ENCODE results near the gene SLC49A4.
A peak's percentile ranks its signal among the peaks of the same experiment; 100 is the strongest.

The SLC49A4 gene

DNA sequence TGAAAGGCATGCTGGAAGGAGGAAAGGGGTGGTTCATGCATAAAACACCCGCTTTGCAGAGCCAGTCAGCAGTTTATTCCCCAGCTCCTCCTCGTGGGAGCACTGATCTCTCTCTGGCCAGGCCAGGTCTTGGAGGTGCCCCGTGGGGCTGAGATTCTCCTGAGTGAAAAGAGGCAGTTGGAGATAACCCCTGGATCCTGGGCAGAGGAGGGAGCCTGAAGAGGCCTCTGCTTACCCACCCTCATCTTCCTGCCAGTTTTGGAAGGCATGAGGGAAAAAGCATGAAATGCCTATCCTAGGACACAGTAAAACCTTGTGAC, 124.4 kb downstream of the SLC49A4 start:
- no peak overlapping the region for H3K4me3 Mint-ChIP-seq
- peaks cover 8% of the 10 kb centered on the region for H3K4me1 Mint-ChIP-seq (ENCODE audit: low read depth)
- H3K36me3 Mint-ChIP-seq, result peaks cover 2% of the 10 kb centered on the region
- H3K9me3 Mint-ChIP-seq (ENCODE audit: low read depth), result no peaks in the 10 kb centered on the region
- H3K27me3 Mint-ChIP-seq, result peaks cover 10% of the 10 kb centered on the region
- H3K27ac Mint-ChIP-seq, result no peak overlapping the region

DNA sequence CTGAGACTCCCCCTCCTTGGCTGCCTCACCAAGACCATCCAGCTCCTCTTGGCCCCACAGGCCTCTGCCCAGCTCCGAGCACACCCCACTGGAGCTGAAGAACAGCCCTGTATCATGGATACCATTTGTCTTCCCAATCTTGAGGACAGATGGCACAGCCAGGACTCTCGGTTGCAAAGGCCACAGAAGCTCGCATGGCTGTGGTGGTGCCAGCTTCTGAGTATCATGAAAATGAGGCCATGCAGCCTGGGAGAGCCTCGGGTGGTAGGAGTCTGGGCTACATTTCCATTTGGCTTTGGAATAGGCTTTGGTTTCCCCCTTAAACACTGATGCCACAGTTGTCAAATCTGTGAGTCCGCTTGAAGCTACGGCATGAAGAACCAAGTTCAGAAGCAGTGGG, 126.1 kb downstream of the SLC49A4 start:
- Mint-ChIP-seq H3K36me3 (peaks cover 2% of the 10 kb centered on the region), H3K27me3 (peaks cover 10% of the 10 kb centered on the region), H3K27ac (no peak overlapping the region), H3K4me1 (ENCODE audit: low read depth) (peaks cover 5% of the 10 kb centered on the region), H3K4me3 (no peak overlapping the region), H3K9me3 (ENCODE audit: low read depth) (no peaks in the 10 kb centered on the region)

DNA sequence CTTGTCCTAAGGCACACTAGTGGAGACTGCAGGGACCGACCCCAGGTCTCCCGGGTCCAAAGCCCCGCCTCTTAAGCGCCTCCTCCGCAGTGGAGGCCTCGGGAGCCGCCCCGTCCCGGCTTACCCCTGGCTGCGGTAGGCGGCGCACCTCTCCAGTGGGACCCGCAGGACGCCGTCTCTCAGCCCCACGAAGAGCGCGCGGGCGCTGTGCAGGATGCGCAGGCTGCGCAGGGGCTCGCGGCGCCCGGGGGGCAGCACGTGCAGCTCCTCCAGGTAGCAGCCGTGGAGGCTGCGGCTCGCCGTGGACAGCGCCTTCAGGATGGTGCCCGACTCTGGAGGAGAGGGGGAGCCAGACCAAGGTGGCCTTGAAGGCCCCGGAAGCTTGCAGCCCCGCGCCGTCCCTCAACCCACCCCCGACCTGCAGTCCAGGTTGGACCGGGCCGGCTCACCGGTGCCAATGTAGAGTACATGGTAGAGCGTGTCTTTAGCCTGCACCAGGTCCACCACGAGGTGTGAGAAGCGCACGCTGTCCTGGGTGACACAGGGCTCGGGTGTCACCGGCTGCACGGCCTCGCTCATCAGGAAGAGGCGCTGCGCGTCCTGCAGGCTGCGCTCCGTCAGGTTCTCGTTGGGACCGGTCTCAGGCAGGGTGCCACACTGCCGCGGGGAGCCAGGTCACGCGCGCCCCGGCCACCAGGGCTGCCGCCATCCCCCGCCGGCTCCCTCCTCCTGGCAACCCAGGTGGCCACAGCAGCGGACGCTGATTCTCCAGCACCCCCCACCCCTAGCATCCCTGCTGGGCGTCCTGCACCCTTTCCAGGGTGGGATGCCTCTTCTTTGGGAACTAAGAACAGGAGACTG, 127.2 kb downstream of the SLC49A4 start:
- H3K4me3 Mint-ChIP-seq, result peak overlapping the region; percentile 47
- H3K4me1 Mint-ChIP-seq (ENCODE audit: low read depth), result peaks cover 2% of the 10 kb centered on the region
- no peak overlapping the region for H3K27ac Mint-ChIP-seq
- no peaks in the 10 kb centered on the region for H3K9me3 Mint-ChIP-seq (ENCODE audit: low read depth)
- H3K36me3 Mint-ChIP-seq, result peaks cover 2% of the 10 kb centered on the region
- peaks cover 10% of the 10 kb centered on the region for H3K27me3 Mint-ChIP-seq

DNA sequence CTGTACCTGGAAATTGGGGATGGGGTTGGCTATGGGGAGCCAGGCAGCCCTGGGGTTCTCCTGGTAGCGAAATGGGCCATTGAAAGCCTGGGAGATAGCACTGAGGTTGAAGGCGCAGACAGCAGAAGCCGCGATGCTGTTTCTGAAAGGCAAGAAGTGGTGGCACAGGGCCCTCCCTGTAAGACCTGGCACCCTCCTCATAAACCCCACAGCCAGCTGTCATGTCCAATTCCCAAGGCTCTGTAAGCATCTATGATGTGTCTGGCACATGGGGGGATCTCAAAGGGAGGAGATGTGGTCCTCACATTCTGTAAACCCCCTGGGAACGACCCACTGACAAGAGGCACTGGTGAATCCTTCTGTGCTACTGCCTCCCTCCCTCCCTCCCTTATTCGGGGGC, 128.7 kb downstream of the SLC49A4 start:
- Mint-ChIP-seq H3K4me1 (ENCODE audit: low read depth) (peaks cover 2% of the 10 kb centered on the region), H3K36me3 (peaks cover 2% of the 10 kb centered on the region), H3K4me3 (no peak overlapping the region)

DNA sequence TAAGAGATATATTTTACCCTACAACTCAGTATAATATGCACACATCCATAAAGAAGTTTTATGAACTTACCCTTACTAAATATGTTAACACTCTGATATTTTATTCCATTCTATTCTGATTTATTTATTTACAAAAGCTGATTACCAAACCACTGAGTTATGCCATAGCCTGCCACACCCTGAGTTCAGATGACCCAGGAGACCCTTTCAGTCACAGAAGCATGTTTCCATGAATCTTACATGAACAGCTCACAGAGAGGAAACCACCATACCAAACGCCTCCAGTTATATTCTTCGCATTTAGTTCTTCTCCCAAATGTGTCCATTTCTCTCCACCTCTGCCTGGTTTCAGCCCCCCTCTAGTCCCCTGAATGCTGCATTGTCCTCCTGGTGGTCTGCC, 129.2 kb downstream of the SLC49A4 start:
- Mint-ChIP-seq H3K4me1 (ENCODE audit: low read depth) (peaks cover 2% of the 10 kb centered on the region), H3K4me3 (no peak overlapping the region), H3K9me3 (ENCODE audit: low read depth) (no peaks in the 10 kb centered on the region), H3K36me3 (peaks cover 2% of the 10 kb centered on the region), H3K27ac (no peak overlapping the region), H3K27me3 (peaks cover 10% of the 10 kb centered on the region)

More for the DNA sequence above, 128.7 kb downstream of the SLC49A4 start:
- H3K27ac Mint-ChIP-seq, result no peak overlapping the region
- H3K9me3 Mint-ChIP-seq (ENCODE audit: low read depth), result no peaks in the 10 kb centered on the region
- H3K27me3 Mint-ChIP-seq, result peaks cover 10% of the 10 kb centered on the region

DNA sequence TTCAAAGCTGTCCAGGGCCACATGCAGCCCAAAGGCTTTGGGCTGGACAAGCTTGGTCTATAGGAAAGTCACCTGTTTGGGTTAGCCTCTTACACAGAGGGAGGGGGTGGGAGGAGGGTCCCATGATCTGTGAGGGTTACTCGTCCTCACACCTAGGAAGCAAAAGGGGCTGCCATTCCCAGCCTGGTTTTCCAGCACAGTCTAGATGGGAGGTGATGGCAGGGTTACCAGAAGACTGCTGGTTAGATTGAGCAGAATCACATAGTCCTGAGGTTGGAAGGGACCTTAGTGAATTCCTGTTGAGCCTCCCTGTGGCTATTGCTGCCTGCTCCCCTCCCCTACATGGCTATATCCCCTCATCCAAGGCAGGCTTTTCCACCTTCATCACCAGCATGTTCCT, 130.9 kb downstream of the SLC49A4 start:
- Mint-ChIP-seq H3K4me3 (no peak overlapping the region), H3K4me1 (ENCODE audit: low read depth) (peaks cover 2% of the 10 kb centered on the region), H3K9me3 (ENCODE audit: low read depth) (no peaks in the 10 kb centered on the region), H3K27me3 (peaks cover 5% of the 10 kb centered on the region), H3K27ac (no peak overlapping the region), H3K36me3 (no peaks in the 10 kb centered on the region)

DNA sequence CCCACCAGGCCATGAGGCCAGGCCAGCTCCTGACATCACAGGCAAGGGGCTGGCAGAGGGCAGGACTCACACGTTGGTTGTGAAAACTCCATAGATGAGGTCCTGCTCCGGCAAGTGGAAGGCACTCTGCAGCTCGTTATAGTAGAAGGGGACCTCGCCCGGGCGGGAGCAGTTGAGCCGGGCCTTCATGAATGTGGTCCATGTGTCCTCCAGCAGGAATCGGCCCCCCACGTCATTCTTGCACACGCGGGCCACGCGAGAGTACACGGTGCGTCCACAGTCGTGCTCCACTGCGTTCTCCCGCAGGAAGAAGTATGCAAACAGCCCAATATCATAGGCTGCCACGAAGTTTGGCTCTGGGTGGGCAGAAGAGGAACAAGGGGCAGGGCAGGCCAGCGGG, 131.5 kb downstream of the SLC49A4 start:
- Mint-ChIP-seq H3K9me3 (ENCODE audit: low read depth) (no peaks in the 10 kb centered on the region), H3K4me1 (ENCODE audit: low read depth) (peaks cover 2% of the 10 kb centered on the region), H3K4me3 (no peak overlapping the region), H3K27ac (no peak overlapping the region), H3K36me3 (no peaks in the 10 kb centered on the region), H3K27me3 (peaks cover 2% of the 10 kb centered on the region)

DNA sequence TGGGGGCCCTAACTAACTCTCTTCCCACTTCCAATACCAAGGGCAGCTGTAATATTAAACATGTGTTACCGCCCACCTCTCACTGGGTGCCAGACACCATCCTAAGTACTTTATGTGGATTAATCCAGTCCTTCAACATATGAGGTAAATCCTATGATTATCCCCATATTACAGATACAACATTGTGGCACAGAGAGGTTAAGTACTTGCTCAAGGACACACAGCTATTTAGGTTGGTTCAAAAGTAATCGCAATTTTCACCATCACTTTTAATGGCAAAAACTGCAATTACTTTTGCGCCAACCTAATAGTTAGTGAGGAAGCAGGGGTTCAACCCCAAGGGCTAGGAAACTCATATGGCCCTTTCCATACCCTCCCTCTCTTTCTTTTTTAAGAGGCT, 131.9 kb downstream of the SLC49A4 start:
- no peak overlapping the region for H3K4me3 Mint-ChIP-seq
- H3K36me3 Mint-ChIP-seq, result no peaks in the 10 kb centered on the region
- no peaks in the 10 kb centered on the region for H3K27me3 Mint-ChIP-seq
- no peaks in the 10 kb centered on the region for H3K9me3 Mint-ChIP-seq (ENCODE audit: low read depth)
- no peak overlapping the region for H3K27ac Mint-ChIP-seq
- no peaks in the 10 kb centered on the region for H3K4me1 Mint-ChIP-seq (ENCODE audit: low read depth)

DNA sequence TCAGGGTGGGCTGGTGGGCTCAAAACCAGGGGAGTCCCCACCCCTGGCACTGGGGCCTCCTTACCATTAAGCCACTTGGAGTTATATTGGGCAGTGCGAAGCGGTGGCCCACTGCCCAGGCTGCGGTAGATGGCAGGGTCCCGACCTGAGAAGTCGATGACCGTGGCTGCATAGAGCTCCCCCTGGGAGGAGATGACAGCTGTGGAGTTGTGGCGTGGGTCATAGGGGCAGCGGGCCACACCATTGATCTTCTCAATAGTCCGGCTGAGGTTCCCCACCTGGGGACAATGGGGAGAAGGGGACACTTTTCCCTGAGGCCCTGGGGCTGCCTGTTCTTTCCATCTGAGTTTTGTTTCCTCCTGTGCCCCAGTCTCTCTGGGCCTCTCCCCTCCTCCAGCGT, 132.9 kb downstream of the SLC49A4 start:
- H3K9me3 Mint-ChIP-seq (ENCODE audit: low read depth), result no peaks in the 10 kb centered on the region
- no peaks in the 10 kb centered on the region for H3K36me3 Mint-ChIP-seq
- no peaks in the 10 kb centered on the region for H3K4me1 Mint-ChIP-seq (ENCODE audit: low read depth)
- H3K27me3 Mint-ChIP-seq, result no peaks in the 10 kb centered on the region
- H3K4me3 Mint-ChIP-seq, result no peak overlapping the region
- H3K27ac Mint-ChIP-seq, result no peak overlapping the region

DNA sequence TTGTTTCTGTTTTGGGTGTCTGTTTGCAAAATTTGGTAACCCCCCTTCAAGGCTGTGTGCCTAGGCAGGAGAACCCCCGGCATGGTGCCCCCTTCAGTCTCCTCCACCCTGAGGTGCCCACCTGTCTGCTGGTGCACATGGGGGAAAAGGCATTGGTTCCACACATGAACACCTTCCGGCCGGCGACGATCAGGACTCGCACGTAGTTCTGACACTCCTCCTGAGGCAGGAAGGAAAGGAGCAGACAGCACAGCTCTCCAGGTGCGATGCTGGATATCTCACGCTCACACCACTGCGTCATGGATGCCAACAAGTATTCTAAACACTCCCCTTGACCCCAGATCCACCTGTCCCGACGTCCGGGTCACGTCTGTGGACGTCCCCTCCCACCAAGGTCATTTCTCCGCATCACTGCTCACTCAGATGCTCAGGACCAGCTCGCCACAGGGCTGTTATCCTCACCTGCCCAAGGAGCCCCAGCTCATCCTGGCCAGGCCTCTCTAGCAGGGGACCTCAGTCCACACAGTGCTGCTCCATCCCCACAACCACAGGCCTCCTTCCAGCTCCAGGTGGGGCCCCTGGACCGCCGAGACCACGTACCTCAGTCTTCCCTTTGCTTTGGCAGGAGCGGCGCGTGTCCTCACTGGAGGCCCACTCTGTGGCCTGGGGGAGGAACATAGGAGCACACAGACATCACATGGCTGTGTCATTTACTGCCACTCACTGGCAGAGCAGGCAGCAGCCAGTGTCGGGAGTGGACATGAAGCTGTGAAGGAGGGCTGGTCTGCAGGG, 133.7 kb downstream of the SLC49A4 start:
- H3K27me3 Mint-ChIP-seq, result no peaks in the 10 kb centered on the region
- H3K27ac Mint-ChIP-seq, result no peak overlapping the region
- H3K36me3 Mint-ChIP-seq, result no peaks in the 10 kb centered on the region
- H3K4me1 Mint-ChIP-seq (ENCODE audit: low read depth), result no peaks in the 10 kb centered on the region
- no peak overlapping the region for H3K4me3 Mint-ChIP-seq
- H3K9me3 Mint-ChIP-seq (ENCODE audit: low read depth), result no peaks in the 10 kb centered on the region

DNA sequence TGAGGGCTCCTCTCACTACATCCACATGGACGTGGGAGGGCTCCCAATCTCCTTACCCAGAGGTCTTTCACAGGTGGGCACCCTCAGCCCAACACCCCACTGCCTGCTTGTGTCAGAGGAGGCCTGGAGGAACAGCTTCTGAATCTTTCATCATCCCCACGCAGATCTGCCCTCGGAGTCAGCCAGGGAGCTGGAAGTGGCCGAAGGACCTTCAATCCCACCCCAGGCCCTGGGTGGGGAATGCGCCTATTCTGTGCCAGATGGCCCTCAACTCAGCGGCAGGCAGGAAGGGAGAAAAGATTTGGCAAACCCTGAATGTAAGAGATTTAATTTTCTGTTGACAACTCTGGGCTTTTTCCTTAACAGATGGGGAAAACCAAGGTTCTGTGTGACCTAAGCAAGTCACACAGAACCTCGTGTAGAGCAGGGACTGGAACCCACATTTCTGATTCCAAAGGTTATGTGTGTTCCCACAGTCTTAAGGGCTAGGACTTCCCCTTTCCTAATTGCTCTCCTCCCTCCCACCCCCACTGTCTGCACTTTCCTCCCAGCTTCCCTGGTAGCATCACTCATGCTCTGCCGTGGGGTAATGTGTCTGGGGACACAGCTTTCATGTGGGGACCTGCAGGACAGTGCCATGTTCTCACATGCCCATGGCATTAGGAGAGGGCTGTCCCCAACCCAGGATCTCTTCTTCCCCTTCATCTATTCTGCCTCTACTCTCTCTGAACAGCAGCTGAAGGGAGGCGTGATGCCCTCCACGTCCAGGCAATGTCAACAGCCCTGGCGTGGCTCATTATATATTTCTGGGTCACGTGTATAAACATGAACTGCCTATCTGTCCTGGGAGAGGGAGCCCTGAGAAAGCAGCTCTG, 134.6 kb downstream of the SLC49A4 start:
- Mint-ChIP-seq H3K4me3 (no peak overlapping the region), H3K9me3 (ENCODE audit: low read depth) (no peaks in the 10 kb centered on the region), H3K36me3 (no peaks in the 10 kb centered on the region), H3K27me3 (no peaks in the 10 kb centered on the region), H3K27ac (no peak overlapping the region), H3K4me1 (ENCODE audit: low read depth) (no peaks in the 10 kb centered on the region)

DNA sequence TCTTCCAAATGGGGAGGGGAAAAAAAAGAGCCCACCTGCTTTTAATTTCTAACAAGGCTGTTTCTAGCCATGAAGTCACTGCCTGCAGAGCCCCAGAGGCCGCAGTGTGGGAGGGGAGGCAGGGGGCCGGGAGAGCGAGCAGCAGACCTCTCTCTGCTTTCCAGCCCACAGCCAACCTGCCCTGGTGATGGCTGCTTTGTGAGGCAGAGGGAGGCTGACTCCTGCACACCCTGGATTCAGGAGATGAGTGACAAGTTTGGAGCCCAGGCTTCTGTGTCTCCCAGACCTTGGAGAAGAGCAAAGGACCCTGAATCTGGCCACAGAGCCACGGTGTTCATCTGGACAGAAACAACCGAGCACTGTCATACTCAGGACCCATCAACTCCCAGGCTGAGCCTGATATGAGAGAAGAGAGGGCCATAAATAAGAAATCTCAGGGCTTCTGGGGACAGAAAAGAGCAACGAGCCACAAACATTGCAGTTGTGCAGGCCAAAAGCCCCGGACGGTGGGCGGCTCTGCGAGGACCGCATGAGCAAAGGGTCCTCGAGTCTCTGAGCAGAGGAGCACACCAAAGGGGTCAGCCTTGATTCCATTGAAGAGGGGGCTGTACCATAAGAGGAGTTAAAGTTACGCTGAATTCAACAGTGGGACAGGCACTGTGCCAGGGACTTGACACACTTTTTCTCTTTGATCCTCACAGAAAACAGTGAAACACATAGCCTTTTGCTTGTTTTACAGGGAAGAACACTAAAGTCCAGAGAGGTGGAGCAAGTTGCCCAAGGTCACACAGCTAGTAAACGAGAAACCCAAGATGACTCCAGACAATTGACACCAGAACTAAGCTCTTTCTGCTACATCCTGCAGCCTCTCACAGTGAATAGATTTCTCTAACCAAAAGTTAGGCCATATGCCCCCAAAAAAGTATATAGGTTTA, 135.5 kb downstream of the SLC49A4 start:
- Mint-ChIP-seq H3K27me3 (no peaks in the 10 kb centered on the region), H3K36me3 (no peaks in the 10 kb centered on the region), H3K9me3 (ENCODE audit: low read depth) (no peaks in the 10 kb centered on the region), H3K4me1 (ENCODE audit: low read depth) (no peaks in the 10 kb centered on the region), H3K27ac (no peak overlapping the region), H3K4me3 (no peak overlapping the region)

Data from activated naive CD8-positive, alpha-beta T cell (primary cell).